GM12873 (cell line): Measurements from ENCODE around the gene PKN2.

ENCODE experiments used
- CTCF ChIP-seq: IDR thresholded peaks from 2 replicates; pipeline ENCODE4 v1.5.1; 2012; ENCODE audit warnings: low read depth, mild to moderate bottlenecking, moderate library complexity, low read length, control low read depth; ENCODE audit not compliant: insufficient read depth; ENCODE audit errors: missing control alignments

Gene PKN2

DNA sequence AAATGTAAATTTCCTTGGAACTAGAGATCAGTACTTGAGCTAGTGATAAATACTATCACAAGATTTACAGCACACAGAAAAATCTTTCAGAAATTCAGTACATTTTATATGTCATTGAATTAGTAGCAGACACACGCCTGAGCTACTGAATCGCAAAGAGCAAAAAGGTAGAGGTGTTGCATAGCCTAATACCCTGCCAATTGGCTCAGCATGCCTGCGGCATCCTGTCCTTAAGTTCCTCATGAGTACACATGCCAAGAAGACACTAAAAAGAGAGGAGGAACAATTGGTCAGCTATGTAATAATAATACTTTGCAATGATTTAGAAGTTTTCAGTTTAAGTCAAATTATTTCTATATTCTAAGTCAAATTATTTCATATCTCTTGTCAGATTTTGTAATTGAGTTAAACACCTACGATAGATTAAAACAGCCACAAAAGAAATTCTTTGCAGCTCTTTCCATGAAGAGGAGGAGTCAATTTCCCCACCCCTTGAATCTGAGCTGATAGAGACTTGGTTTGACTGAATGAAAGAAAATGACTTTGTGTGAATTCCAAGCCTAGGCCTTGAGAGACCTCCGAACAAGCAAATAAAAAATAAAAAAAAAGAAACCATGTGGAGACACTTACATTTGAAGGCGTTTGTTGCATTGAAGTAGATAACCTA lies 36.2 kb upstream of the PKN2 start:
- no peak for TF ChIP-seq CTCF

- TF ChIP-seq CTCF, result no peak
These were observed 35.4 kb upstream of the PKN2 start for GRCh38 chr1:88648706-88649105.

- no peak for TF ChIP-seq CTCF
These were observed 34.1 kb upstream of the PKN2 start for GRCh38 chr1:88649932-88650331.

DNA sequence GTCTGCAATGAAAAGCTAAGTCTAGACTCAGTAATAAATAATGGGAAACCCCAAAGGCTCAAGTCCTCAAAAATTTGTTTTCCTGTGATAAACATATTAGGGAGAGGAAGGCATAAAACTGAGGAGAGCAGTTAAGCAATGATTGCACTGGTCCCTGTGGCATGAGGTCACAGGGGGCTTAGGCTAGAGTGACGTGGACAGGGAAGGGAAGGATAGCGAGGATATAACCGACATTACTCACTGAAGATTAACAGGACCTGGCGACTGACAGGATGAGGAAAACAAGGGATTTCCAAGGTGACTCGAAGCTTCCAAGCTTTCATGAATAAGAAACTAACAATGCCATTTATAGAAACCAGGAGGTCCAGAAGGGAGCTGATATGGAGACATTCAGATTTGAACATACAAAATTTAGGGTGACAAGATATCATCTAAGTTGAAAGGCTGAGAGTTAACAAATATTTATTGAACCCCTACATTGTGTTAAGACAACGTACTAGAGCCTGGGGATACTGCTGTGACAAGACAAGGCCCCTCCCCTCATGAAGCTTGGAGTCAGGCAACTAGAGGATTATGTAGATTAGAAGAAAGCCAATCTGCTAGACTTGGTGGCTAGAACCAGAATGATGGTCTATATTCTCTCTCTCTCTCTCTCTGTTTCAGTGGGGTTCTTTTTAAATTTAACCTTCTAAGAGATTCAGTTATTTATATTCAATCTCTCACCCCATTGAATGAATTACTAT lies 33.2 kb upstream of the PKN2 start:
- no peak for TF ChIP-seq CTCF

DNA sequence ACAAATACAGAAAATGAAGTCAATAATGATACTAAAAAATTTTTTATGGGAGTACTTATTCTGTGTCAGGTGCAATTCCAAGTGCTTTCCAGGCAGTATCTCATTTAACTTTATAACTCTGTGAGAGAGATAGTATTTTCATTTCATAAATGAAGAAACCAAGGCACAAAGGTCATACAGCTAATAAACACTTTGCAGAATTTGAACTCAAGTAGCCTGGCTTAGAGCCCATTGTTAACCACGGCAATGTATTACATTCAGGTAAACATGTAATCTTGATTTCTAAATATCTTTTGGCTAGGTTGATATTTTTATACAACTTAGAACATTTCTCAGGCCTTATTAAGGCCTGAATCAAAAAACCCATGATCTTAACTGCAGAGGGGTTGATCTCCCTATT lies 28.9 kb upstream of the PKN2 start:
- TF ChIP-seq CTCF, result no peak

- peak; percentile 44 for TF ChIP-seq CTCF
These were observed 28.3 kb upstream of the PKN2 start for GRCh38 chr1:88655685-88656299.

- no peak for TF ChIP-seq CTCF
These were observed 25.7 kb upstream of the PKN2 start for GRCh38 chr1:88658419-88658818.
